Testis (tissue), 3 donors: ENCODE data around the gene RNU6-9. TPM values are rescaled to one million over a fixed set of nuclear protein-coding genes. Genes with fewer than 3 reads are reported as not detected.

ENCODE experiments used
- DNase-seq: peaks from one replicate; pipeline ENCODE4 v3.0.0-alpha.2; 2019
- H3K27ac ChIP-seq, 2 donors: fragments of 200-600 bp; sonication (generic); one replicate each; pipeline ENCODE4 v1.5.1; 2019
- H3K27me3 ChIP-seq: fragments of 200-600 bp; sonication (generic); one replicate; pipeline ENCODE4 v1.5.1; 2019
- H3K36me3 ChIP-seq: fragments of 200-600 bp; sonication (generic); one replicate; pipeline ENCODE4 v1.5.1; 2017; ENCODE audit warnings: low read depth; ENCODE audit errors: missing control alignments
- H3K4me1 ChIP-seq: fragments of 200-600 bp; sonication (generic); one replicate; pipeline ENCODE4 v1.5.1; 2019
- H3K4me3 ChIP-seq, 2 donors: fragments of 200-600 bp; sonication (generic); one replicate each; pipeline ENCODE4 v1.5.1; 2017 to 2019
- H3K9me3 ChIP-seq: fragments of 200-600 bp; sonication (generic); one replicate; pipeline ENCODE4 v1.5.1; 2017
- POLR2A ChIP-seq: fragments of 450-650 bp; IDR thresholded peaks from one replicate; pipeline ENCODE4 v1.6.1; 2017; ENCODE audit warnings: antibody characterized with exemption, mild to moderate bottlenecking, moderate library complexity
- WGBS, 2 donors: methylation state at CpG; one replicate each; pipeline ENCODE4 v1.1.5; 2018; 5-methylcytosine and 5-hydroxymethylcytosine counted together
- intact Hi-C: fragments of 100-400 bp; cut with DNase I; formaldehyde crosslinking; loops from one replicate; pipeline ENCODE4 v1.15.1; 2023; ENCODE audit warnings: low total_unique reads
- polyA plus RNA-seq: library from polyadenylated mRNA; stranded (reverse); fragments of 350-450 nt; fragmentation: Illumina TruSeq; extraction: RNeasy Lipid Tissue Mini Kit (QIAGEN cat#74804); gene quantifications from one replicate; pipeline ENCODE4 v1.2.3, GENCODE V29; 2014; ENCODE audit warnings: low read depth, low replicate concordance; ENCODE audit not compliant: insufficient read depth
- total RNA-seq, 2 donors: library from RNA; depleted of rRNA; stranded (reverse); fragments of >200 nt; gene quantifications; one replicate each; pipeline ENCODE4 v1.2.3, GENCODE V29; 2016
- TF ChIP-seq, protein P1 (sequence below), 3 experiments: fragments of 450-650 bp in 2 of 3; fragments of 200-600 bp in 1 of 3; sonication (generic) in 1 of 3; IDR thresholded peaks; one replicate each; pipeline ENCODE4 v1.5.1; 2016 to 2019; ENCODE audit warnings: antibody characterized with exemption in 3 of 3, mild to moderate bottlenecking in 2 of 3, moderate library complexity in 1 of 3

Gene RNU6-9
- total and polyA plus RNA-seq, 3 donors from 2014 or later = not detected

DNA sequence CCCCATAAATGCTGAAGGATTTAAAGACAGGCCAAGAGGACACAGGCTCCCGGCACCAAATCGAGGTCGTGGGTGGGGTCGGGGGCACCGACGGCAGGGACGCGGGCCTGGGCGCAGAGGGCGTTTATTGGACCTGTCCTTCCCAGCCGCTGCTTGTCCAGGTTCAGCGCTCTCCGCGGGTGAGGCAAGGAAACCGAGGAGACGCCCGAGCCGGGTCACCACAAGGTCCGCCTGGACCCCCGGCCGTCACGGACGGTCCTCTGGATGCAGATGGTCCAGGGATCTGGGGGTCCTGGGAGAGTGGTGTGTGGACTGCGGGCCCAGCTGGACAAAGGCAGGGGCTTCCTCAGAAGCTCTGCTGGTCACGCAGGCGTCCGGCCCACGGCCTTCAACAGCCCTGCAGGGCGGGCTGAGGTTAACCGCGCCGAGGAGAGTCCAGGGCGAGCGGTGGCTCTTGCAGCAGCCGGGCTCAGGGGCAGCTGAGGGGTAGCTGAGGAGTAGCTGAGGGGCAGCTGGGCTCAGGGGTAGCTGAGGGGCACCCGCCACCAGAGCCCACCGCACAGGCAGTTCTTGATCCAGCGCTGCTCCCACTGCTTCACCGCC lies 25.3 kb upstream of the RNU6-9 start:
- no peaks in the 10 kb centered on the region for H3K9me3 ChIP-seq
- no peaks in the 10 kb centered on the region for H3K36me3 ChIP-seq
- WGBS, 2 donors = 81 to 95% methylated on average over 6 to 37 of the region's 39 CpGs
- H3K27ac ChIP-seq = peak overlapping the region in 1 of 2 donors; percentile 86
- H3K27me3 ChIP-seq = no peaks in the 10 kb centered on the region
- intact Hi-C loops = no loop called here
- no peak overlapping the region for H3K4me3 ChIP-seq
- TF ChIP-seq POLR2A = no peak
- TF ChIP-seq, protein P1, sequence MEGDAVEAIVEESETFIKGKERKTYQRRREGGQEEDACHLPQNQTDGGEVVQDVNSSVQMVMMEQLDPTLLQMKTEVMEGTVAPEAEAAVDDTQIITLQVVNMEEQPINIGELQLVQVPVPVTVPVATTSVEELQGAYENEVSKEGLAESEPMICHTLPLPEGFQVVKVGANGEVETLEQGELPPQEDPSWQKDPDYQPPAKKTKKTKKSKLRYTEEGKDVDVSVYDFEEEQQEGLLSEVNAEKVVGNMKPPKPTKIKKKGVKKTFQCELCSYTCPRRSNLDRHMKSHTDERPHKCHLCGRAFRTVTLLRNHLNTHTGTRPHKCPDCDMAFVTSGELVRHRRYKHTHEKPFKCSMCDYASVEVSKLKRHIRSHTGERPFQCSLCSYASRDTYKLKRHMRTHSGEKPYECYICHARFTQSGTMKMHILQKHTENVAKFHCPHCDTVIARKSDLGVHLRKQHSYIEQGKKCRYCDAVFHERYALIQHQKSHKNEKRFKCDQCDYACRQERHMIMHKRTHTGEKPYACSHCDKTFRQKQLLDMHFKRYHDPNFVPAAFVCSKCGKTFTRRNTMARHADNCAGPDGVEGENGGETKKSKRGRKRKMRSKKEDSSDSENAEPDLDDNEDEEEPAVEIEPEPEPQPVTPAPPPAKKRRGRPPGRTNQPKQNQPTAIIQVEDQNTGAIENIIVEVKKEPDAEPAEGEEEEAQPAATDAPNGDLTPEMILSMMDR (IDR thresholded peaks at IDR 0.05) = no peak
- peaks cover 20% of the 10 kb centered on the region for H3K4me1 ChIP-seq
- no peak for DNase-seq

DNA sequence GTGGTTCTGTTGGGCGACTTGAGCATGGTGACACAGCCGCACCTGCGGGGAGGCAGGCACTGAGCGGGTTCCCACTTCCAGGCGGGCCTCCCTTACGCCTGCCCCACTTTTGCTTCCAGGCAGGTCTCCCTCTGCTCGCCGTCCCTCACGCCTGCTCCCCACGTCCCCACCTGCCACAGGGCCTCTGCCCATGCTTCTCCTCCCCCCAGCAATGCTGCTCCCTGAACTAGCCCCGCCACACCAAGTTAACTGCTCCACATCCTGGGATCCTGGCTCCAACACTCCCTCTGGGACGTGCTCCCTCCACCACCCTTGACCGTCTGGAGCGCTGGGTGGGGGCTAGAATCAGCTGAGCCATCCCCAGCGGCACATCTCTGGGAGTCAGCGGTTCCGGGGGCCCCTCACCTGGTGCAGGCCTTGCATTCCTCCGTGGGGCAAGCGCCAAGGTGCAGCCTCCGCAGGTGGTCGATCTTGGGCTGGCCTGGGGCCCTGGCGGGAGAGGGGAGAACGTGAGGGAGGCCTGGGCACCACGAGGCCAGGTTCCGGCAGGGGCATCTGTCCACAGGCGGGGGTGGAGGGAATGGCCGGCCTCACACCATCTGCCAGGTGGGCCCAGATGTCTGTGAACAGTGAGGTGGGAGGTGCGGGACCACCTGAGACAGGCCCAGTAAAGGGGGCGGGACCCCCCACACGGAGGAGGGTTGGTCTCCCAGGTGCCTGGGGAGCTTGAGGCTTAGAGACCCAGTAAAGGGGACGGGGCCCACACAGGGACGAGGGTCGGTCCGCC lies 24.6 kb upstream of the RNU6-9 start:
- Histone ChIP-seq H3K4me1 (peaks cover 17% of the 10 kb centered on the region), H3K4me3 (no peak overlapping the region), H3K27ac (peak overlapping the region; percentile 68 to 86), H3K9me3 (no peaks in the 10 kb centered on the region), H3K36me3 (no peaks in the 10 kb centered on the region), H3K27me3 (no peaks in the 10 kb centered on the region)
- intact Hi-C loops = no loop called here
- DNase-seq = no peak
- no peak for TF ChIP-seq POLR2A
- TF ChIP-seq, protein P1 (IDR thresholded peaks at IDR 0.05) = no peak
- 89 to 95% methylated on average over 30 to 34 of the region's 34 CpGs for WGBS, 2 donors

DNA sequence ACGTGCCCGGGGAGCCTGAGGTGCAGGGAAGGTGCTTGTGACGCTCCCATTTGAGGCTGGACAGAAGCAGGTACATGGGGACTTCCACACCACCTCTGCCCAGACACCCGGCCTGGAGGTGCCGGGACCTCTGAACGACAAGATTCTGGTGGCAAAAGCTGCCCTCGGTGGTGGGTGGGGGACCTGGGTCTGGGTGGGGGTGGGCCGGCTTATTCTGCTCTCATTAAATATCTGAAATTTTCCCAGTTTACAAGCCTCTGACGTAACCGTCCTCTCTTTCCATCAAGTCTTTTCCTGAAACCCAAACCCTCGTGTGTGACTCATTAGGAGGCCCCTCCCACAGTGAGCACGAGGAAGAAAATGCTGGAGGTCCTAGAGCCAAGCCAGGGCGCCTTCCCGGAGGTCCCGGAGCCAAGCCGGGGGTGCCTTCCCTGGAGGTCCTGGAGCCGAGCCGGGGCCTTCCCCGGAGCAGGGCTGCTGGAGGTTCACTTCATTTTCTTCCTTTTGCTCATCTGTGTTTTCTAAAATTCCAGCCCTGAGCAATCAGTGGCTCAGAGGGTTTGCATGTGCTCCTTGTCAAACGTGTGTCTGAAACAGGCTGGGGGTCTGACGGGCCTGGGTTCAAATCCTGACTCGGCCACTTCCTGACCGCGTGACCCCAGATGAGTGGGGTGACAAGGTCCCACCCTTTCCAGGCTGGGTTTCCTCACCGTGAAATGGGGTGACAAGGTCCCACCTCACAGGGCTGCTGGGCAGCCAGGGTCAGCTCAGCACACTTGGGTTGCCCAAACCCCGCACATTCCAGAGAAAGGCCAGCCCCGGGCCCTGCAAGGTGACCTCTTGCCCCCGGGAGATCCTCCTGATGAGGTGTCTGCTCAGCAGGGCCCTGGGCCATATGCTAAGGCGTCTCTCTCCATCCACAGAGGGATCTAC lies 23.8 kb upstream of the RNU6-9 start:
- TF ChIP-seq, protein P1 (IDR thresholded peaks at IDR 0.05) = no peak
- Histone ChIP-seq H3K9me3 (no peaks in the 10 kb centered on the region), H3K4me1 (peaks cover 17% of the 10 kb centered on the region), H3K27me3 (no peaks in the 10 kb centered on the region), H3K4me3 (no peak overlapping the region), H3K27ac (peak overlapping the region; percentile 68 to 86), H3K36me3 (no peaks in the 10 kb centered on the region)
- 52 to 59% methylated on average over 18 to 29 of the region's 29 CpGs for WGBS, 2 donors
- peak; percentile 82 for DNase-seq
- intact Hi-C loops = no loop called here

DNA sequence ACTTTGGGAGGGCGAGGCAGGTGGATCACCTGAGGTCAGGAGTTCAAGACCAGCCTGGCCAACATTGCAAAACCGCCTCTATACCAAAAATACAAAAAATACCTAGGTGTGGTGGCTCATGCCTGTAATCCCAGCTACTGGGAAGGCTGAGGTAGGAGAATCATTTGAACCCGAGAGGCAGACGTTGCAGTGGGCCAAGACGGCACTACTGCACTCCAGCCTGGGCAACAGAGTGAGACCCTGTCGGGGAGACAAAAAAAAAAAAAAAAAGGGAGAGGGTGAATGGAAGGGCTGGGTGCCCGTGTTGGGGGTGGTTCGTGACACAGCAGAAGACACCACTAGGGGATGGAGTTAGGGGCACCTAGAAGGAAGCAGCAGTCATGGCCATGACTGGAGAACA lies 23.0 kb upstream of the RNU6-9 start:
- H3K4me3 ChIP-seq = no peak overlapping the region
- H3K27me3 ChIP-seq = no peaks in the 10 kb centered on the region
- H3K4me1 ChIP-seq = peaks cover 17% of the 10 kb centered on the region
- no peak for DNase-seq
- no peaks in the 10 kb centered on the region for H3K9me3 ChIP-seq
- WGBS, 2 donors = 83 to 89% methylated on average over 7 to 8 of the region's 8 CpGs
- intact Hi-C loops = no loop called here
- no peaks in the 10 kb centered on the region for H3K36me3 ChIP-seq
- H3K27ac ChIP-seq = peak overlapping the region; percentile 68 to 86
- TF ChIP-seq, protein P1 (IDR thresholded peaks at IDR 0.05) = no peak
- no peak for TF ChIP-seq POLR2A
